ENCODE results near the gene ST8SIA6. TPM values are rescaled to one million over a fixed set of nuclear protein-coding genes. Genes with fewer than 3 reads are reported as not detected.

ST8SIA6 gene
- total RNA-seq, 4 donors from 2014 or later: not detected

- no peak overlapping the region for H3K27ac ChIP-seq
- H3K27me3 ChIP-seq: no peaks in the 10 kb centered on the region
- no peaks in the 10 kb centered on the region for H3K4me1 ChIP-seq
- no peaks in the 10 kb centered on the region for H3K36me3 ChIP-seq
- H3K9me3 ChIP-seq: no peaks in the 10 kb centered on the region
- no peak for TF ChIP-seq POLR2A (IDR thresholded peaks at IDR 0.05)
- TF ChIP-seq CTCF (IDR thresholded peaks at IDR 0.05): no peak
- DNase-seq: no peak
- no peak overlapping the region for H3K4me3 ChIP-seq
Observed at GRCh38 chr10:17413876-17414275, 40.5 kb downstream of the ST8SIA6 start.

DNA sequence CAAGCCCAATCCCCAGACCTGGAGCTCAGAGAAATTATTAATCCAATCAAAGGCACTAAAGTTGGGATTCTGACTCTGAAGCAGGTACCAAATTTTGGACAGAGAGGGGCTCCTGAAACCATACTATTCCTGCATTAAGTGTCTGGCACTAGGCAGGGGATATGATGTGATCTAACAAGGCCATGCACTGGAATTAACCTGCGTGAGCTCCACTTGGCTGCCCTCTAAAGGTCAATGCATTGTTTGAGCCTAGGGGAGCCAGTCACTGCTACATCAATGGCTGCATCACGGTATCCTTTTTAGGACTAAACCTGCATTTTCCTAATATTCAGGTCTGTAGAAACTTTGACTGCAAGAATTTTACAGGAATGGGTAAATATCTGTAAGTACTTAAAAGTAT is 42.1 kb downstream of the ST8SIA6 start:
- H3K4me3 ChIP-seq: no peak overlapping the region
- no peak for TF ChIP-seq POLR2A (IDR thresholded peaks at IDR 0.05)
- peak in 1 of 6 experiments; percentile 23 for TF ChIP-seq CTCF (IDR thresholded peaks at IDR 0.05)
- H3K27ac ChIP-seq: no peak overlapping the region
- H3K27me3 ChIP-seq: no peaks in the 10 kb centered on the region
- H3K9me3 ChIP-seq: no peaks in the 10 kb centered on the region
- no peaks in the 10 kb centered on the region for H3K36me3 ChIP-seq
- DNase-seq: no peak
- no peaks in the 10 kb centered on the region for H3K4me1 ChIP-seq

DNA sequence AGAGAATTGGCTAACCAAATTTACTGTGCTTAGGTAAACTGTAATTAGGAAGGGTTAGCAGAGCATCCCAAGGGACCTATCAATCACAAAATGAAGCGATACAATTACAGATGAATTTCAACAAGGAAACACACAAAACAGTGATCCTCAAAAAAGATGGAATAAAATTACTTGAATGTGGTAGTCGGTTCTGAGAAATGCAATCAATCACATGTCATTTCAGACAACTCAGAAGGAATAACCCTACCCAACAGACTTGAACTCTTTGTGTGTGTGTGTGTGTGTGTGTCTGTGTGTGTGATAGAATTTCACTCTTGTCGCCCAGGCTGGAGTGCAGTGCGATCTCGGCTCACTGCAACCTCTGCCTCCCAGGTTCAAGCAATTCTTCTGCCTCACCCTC is 43.5 kb downstream of the ST8SIA6 start:
- TF ChIP-seq CTCF (IDR thresholded peaks at IDR 0.05) (no peak), POLR2A (IDR thresholded peaks at IDR 0.05) (no peak)
- H3K27me3 ChIP-seq: no peaks in the 10 kb centered on the region
- no peaks in the 10 kb centered on the region for H3K36me3 ChIP-seq
- no peak for DNase-seq
- H3K9me3 ChIP-seq: no peaks in the 10 kb centered on the region
- H3K4me3 ChIP-seq: no peak overlapping the region
- no peak overlapping the region for H3K27ac ChIP-seq
- no peaks in the 10 kb centered on the region for H3K4me1 ChIP-seq

- Histone ChIP-seq H3K36me3 (no peaks in the 10 kb centered on the region), H3K4me1 (no peaks in the 10 kb centered on the region), H3K4me3 (no peak overlapping the region), H3K27me3 (no peaks in the 10 kb centered on the region), H3K27ac (no peak overlapping the region), H3K9me3 (no peaks in the 10 kb centered on the region)
- DNase-seq: no peak
- TF ChIP-seq CTCF (IDR thresholded peaks at IDR 0.05) (peak in 4 of 6 experiments; percentile 11 to 27 (median 21)), POLR2A (IDR thresholded peaks at IDR 0.05) (no peak)
Observed at GRCh38 chr10:17409170-17409733, 45.1 kb downstream of the ST8SIA6 start.

DNA sequence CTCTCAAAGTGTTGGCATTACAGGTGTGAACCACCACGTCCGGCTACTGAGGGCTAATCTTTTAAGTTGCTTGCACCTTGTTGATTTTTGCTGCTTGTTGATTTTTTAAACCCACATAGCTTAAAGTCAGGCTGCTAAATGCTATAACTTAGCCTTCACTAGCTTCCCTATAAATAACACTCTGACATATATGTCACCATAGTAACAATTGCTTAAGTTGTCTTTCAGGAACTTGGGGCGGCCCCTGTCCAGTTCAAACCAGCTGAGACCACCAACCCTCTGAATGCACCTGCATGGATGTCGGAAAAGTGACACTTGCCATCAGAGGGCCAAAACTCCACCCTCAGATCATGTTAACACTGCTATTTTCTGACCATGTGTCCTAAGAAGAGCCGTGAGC is 47.3 kb downstream of the ST8SIA6 start:
- H3K27ac ChIP-seq: no peak overlapping the region
- no peaks in the 10 kb centered on the region for H3K4me1 ChIP-seq
- no peak overlapping the region for H3K4me3 ChIP-seq
- TF ChIP-seq CTCF (IDR thresholded peaks at IDR 0.05): no peak
- TF ChIP-seq POLR2A (IDR thresholded peaks at IDR 0.05): no peak
- H3K36me3 ChIP-seq: no peaks in the 10 kb centered on the region
- no peak for DNase-seq
- H3K9me3 ChIP-seq: no peaks in the 10 kb centered on the region
- H3K27me3 ChIP-seq: no peaks in the 10 kb centered on the region
